ENCODE results near the gene TMEM17.

The TMEM17 gene

DNA sequence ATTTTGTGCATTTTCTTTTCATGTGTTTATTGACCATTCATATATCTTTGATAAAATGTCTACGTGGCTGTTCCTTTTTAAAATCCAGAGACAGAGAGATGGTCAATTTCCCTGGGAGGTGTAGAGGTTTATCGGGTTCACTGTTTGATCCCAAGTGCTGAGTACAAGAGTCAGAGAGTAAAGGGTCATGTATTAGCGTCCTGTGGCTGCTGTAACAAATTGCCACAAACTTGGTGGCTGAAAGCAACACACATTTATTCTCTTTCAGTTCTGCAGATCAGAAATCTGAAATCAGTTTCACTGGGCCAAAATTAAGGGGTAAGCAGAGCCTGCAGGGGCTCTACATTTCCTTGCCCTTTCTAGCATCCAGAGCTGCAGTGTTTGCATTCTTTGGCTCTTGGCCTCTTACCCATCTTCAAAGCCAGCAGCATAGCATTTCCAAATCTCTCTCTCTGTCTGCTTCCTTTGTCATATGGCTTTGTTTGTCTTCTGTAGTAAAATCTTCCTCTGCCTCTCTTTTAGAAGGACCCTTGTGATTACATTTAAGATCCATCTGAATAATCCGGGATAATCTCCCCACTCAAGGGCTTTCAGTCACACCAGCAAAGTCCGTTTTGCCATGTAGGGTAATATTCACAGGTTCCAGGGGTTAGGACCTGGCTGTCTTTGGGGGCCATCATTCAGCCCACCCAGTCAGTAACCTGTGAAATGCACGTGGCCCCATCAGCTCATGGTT, 49.9 kb downstream of the TMEM17 start:
- DNase-seq (ENCODE audit: low read depth): no peak

DNA sequence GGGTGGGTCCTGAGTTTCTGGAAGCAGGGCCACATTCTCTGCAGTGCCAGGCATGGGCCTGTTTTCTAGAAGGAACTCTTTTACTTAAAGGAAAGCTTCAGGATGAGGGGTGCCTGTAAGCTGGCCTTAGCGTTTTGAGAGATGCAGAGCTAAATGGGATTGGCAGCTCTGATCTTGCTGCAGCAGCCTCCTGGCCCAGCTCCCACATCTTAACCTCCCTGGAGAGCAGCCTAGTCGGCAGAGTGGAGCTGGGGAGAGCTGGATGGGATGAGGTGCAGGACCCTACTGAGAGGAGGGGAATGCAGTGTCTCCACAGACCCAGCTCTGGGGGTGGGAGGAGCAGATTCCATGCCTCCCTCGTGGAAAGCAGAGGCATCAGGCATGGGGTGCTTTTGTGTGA, 52.0 kb downstream of the TMEM17 start:
- no peak for DNase-seq (ENCODE audit: low read depth)

DNA sequence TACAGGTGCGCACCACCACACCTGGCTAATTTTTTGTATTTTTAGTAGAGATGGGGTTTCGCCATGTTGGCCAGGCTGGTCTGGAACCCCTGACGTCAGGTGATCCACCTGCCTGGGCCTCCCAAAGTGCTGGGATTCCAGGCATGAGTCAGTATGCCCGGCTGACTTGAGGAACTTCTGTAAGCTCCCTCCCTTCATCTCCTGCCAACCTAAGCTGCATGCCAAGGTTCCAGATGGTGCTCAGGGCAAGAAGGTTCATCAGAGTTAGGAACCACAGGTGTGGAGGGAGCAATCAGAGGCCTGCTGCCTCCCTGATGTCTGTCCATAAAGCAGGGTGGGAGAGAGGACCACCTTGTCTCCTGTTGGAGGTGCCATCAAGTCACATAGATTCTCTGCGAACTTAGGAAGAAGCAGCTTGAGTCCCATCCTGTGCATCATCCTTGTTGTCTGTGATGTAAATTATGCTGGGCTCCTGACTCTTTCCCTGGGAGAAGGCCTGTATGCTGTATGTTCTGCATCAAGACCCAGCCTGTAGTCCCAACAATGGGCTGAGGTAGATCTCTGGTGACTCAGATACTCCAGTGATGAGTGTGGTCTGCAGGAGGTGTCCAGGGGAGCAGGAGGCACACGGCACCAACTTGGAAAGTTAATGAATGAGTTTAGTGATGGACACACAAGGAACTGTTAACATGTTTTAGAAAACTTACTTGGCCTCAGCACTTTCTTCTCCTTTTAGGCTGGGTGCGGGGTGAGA, 53.1 kb downstream of the TMEM17 start:
- DNase-seq (ENCODE audit: low read depth): no peak

DNA sequence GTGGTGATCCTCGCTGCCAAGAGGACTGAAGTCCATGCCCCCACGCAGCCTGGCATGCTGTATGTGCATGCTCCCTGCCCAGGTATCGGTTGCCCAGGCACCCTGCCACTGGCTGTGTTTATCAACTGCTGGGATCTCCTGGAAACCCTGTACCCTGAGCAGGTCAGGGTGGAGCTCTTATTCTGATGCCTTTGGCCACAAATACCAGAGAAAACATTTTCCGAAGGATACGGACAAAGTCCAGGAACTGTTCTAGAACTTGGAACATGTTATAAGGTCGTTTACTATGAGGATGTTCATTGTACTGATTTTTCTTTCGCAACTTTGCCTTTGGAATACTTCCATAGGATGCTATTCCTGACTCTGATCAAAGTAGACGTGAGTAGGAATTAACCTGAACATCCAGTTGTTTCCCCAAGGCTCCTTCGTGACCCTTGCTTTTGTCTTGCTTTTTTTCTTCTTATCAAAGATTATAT, 55.2 kb downstream of the TMEM17 start:
- no peak for DNase-seq (ENCODE audit: low read depth)
